GM13976 (cell line): Measurements from ENCODE around the gene GPR34.

Experiments
- DNase-seq: peaks from one replicate; pipeline ENCODE4 v3.0.0; 2012; ENCODE audit warnings: low spot score
- CTCF ChIP-seq: IDR thresholded peaks from 2 replicates; pipeline ENCODE4 v1.5.1; 2012; ENCODE audit warnings: borderline replicate concordance, mild to moderate bottlenecking; ENCODE audit not compliant: insufficient read depth; ENCODE audit errors: extremely low read depth, missing control alignments, control extremely low read depth
- in situ Hi-C: fragments of 300-500 bp; cut with MboI; formaldehyde crosslinking; loops from one replicate; pipeline ENCODE4 v1.12.0; 2022; ENCODE audit warnings: low sequenced_read_pairs, mixed read lengths, inconsistent platforms; ENCODE audit not compliant: unreplicated experiment

The GPR34 gene

GRCh38 chrX:41677183-41678060 is 11.4 kb upstream of the GPR34 start:
- no peak for DNase-seq
- in situ Hi-C loops = no loop called here
- no peak for TF ChIP-seq CTCF

- in situ Hi-C loops = no loop called here
- no peak for TF ChIP-seq CTCF
- no peak for DNase-seq
Measured at GRCh38 chrX:41684138-41684537, 4.6 kb upstream of the GPR34 start.

- in situ Hi-C loops = no loop called here
- TF ChIP-seq CTCF = no peak
- no peak for DNase-seq
Measured at GRCh38 chrX:41684940-41685339, 3.8 kb upstream of the GPR34 start.

GRCh38 chrX:41686788-41687187 is 2.0 kb upstream of the GPR34 start:
- no peak for TF ChIP-seq CTCF
- DNase-seq = no peak

GRCh38 chrX:41688156-41688555 is 617 bp upstream of the GPR34 start:
- no peak for DNase-seq
- no peak for TF ChIP-seq CTCF
- in situ Hi-C loops = no loop called here

More at GRCh38 chrX:41686788-41687187, 2.0 kb upstream of the GPR34 start:
- in situ Hi-C loops = no loop called here

GRCh38 chrX:41689711-41690110 is 938 bp downstream of the GPR34 start:
- in situ Hi-C loops = no loop called here
- no peak for TF ChIP-seq CTCF

GRCh38 chrX:41692162-41692749 is 3.5 kb downstream of the GPR34 start:
- TF ChIP-seq CTCF = no peak
- DNase-seq = no peak
- in situ Hi-C loops = no loop called here

More at GRCh38 chrX:41689711-41690110, 938 bp downstream of the GPR34 start:
- DNase-seq = no peak
